DND-41 (cell line): Measurements from ENCODE around the gene HPDL.

Experiments
- ATAC-seq: fragments of 200-7000 bp; cut with Tn5 transposase; 3 replicates; pipeline ENCODE4 v1.9.1; 2021; ENCODE audit warnings: low read depth; ENCODE audit not compliant: insufficient read depth
- DNase-seq: peaks from one replicate; pipeline ENCODE4 v3.0.0-alpha.2; 2020
- H2AFZ ChIP-seq: 2 replicates; pipeline ENCODE4 v1.6.0; 2012; ENCODE audit warnings: low read depth, low read length
- H3K27ac ChIP-seq: 2 replicates; pipeline ENCODE4 v1.5.1; 2012; ENCODE audit warnings: low read length, inconsistent platforms
- H3K27me3 ChIP-seq: fragments of 200-600 bp; sonication (generic); 2 replicates; pipeline ENCODE4 v1.6.0; 2012; ENCODE audit warnings: low read length, mild to moderate bottlenecking, inconsistent platforms; ENCODE audit not compliant: insufficient read depth, poor library complexity
- H3K36me3 ChIP-seq: 2 replicates; pipeline ENCODE4 v1.5.1; 2012; ENCODE audit warnings: low read length, inconsistent platforms; ENCODE audit not compliant: insufficient read depth
- H3K4me1 ChIP-seq: 2 replicates; pipeline ENCODE4 v1.5.1; 2012; ENCODE audit warnings: mild to moderate bottlenecking, low read length; ENCODE audit not compliant: insufficient read depth
- H3K4me2 ChIP-seq: 2 replicates; pipeline ENCODE4 v1.6.0; 2012; ENCODE audit warnings: mild to moderate bottlenecking, moderate library complexity, low read length, inconsistent platforms; ENCODE audit not compliant: insufficient read depth
- H3K4me3 ChIP-seq, 2 experiments: fragments of 200-600 bp in 1 of 2; shearing (Covaris generic) in 1 of 2; 2 replicates each; pipeline ENCODE4 v1.5.1; 2012 to 2016; ENCODE audit warnings: inconsistent platforms in 2 of 2, low read length in 2 of 2, mild to moderate bottlenecking in 2 of 2, low read depth in 1 of 2, moderate library complexity in 1 of 2
- H3K79me2 ChIP-seq: 2 replicates; pipeline ENCODE4 v1.6.0; 2012; ENCODE audit warnings: low read length, inconsistent platforms; ENCODE audit not compliant: insufficient read depth
- H3K9ac ChIP-seq: 2 replicates; pipeline ENCODE4 v1.6.0; 2012; ENCODE audit warnings: low read depth, mild to moderate bottlenecking, inconsistent platforms, low read length, moderate library complexity
- H3K9me3 ChIP-seq: 2 replicates; pipeline ENCODE4 v1.5.1; 2012; ENCODE audit warnings: low read length, moderate library complexity, mild to moderate bottlenecking, inconsistent platforms; ENCODE audit not compliant: insufficient read depth, severe bottlenecking
- H4K20me1 ChIP-seq: 2 replicates; pipeline ENCODE4 v1.6.0; 2012; ENCODE audit warnings: low read length; ENCODE audit not compliant: insufficient read depth
- EZH2 ChIP-seq: IDR thresholded peaks from 3 replicates; pipeline ENCODE4 v1.6.1; 2012; ENCODE audit warnings: borderline replicate concordance, low read depth, mild to moderate bottlenecking, moderate library complexity, low read length, inconsistent platforms; ENCODE audit not compliant: severe bottlenecking
- TF ChIP-seq, protein P1 (sequence below): IDR thresholded peaks from 2 replicates; pipeline ENCODE4 v1.5.1; 2012; ENCODE audit warnings: borderline replicate concordance, low read length, moderate library complexity, mild to moderate bottlenecking; ENCODE audit not compliant: poor library complexity, severe bottlenecking; ENCODE audit errors: extremely low read depth

HPDL gene

DNA sequence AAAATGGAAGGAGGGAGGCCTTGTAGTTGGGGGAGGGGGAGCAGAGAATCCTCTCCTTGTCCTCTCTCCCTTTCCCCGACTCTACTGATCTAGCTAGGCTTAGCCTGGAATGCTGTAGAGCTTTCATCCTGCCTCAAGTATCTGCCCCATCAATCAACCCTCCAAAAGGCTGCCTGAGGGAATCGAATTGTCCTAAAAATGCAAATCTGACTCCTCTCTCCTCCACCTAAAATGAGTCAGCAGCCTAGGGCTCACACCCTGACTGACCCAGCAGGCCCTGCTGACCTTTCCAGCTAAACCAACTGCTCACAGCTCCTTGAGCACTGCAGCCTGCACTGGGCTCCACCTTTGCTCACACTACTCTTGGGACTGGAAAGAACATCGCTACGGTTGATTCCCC, 2.8 kb downstream of the HPDL start:
- Histone ChIP-seq H3K4me3 (no peak overlapping the region), H3K9me3 (no peaks in the 10 kb centered on the region), H3K4me2 (no peak overlapping the region), H3K27me3 (no peaks in the 10 kb centered on the region), H2AFZ (no peak overlapping the region), H3K27ac (no peak overlapping the region), H3K36me3 (peaks cover 47% of the 10 kb centered on the region), H3K79me2 (peaks cover 6% of the 10 kb centered on the region; the same call in 1 of the 2 replicates), H3K9ac (no peak overlapping the region), H3K4me1 (peaks cover 29% of the 10 kb centered on the region), H4K20me1 (no peaks in the 10 kb centered on the region)
- DNase-seq (no peak), ATAC-seq (no peak)
- no peak for TF ChIP-seq EZH2
- TF ChIP-seq, protein P1, sequence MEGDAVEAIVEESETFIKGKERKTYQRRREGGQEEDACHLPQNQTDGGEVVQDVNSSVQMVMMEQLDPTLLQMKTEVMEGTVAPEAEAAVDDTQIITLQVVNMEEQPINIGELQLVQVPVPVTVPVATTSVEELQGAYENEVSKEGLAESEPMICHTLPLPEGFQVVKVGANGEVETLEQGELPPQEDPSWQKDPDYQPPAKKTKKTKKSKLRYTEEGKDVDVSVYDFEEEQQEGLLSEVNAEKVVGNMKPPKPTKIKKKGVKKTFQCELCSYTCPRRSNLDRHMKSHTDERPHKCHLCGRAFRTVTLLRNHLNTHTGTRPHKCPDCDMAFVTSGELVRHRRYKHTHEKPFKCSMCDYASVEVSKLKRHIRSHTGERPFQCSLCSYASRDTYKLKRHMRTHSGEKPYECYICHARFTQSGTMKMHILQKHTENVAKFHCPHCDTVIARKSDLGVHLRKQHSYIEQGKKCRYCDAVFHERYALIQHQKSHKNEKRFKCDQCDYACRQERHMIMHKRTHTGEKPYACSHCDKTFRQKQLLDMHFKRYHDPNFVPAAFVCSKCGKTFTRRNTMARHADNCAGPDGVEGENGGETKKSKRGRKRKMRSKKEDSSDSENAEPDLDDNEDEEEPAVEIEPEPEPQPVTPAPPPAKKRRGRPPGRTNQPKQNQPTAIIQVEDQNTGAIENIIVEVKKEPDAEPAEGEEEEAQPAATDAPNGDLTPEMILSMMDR: no peak

DNA sequence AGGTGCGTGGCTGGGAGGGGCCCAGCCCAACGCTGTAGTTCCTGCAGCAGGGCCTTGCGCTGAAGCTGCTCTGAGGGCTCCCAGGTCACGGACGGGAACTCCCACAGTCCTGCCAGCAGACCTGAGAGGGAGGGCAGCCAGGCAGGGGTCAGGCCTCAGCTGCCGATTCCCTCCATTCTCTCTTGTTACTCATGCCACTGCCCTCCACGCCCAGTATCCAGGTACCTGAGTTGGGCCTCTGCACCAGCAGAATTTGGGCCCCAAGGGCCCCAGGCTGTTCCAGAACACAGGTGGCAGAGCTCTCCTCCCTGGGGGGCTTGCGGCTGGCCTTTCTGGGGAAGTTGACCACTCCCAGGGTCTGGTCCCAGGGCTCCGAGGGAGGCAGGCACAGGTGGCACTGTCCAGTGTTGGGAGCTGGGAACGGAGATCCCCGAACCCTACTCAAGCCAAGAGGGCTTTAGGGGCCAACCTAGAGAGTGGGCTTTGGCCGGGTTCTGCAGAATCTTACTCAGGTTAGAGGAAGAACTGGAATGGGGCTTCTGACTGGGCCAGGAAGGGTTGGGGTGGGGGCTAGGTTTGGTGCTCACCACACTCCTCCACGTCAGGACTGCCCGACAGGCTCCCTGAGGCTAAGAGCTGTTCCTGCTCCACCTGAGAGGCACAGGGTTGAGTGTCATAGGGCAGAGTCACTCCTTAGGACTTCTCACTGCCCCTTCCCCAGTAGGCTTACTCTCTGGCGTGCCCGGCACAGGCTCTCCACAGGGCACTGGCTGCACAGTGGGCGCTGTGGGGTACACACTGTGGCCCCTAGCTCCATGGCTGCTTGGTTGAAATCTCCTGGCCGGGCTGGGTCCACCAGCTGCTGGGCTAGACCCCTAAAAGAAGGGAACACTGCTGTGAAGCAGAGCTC, 5.0 kb downstream of the HPDL start:
- Histone ChIP-seq H2AFZ (no peak overlapping the region), H4K20me1 (no peaks in the 10 kb centered on the region), H3K9ac (no peak overlapping the region), H3K4me3 (no peak overlapping the region), H3K36me3 (peaks cover 47% of the 10 kb centered on the region), H3K4me2 (no peak overlapping the region), H3K27ac (no peak overlapping the region), H3K4me1 (peaks cover 22% of the 10 kb centered on the region), H3K27me3 (no peaks in the 10 kb centered on the region), H3K9me3 (no peaks in the 10 kb centered on the region), H3K79me2 (peaks cover 6% of the 10 kb centered on the region; the same call in 1 of the 2 replicates)
- TF ChIP-seq, protein P1: no peak
- TF ChIP-seq EZH2: no peak
- DNase-seq (no peak), ATAC-seq (no peak)

DNA sequence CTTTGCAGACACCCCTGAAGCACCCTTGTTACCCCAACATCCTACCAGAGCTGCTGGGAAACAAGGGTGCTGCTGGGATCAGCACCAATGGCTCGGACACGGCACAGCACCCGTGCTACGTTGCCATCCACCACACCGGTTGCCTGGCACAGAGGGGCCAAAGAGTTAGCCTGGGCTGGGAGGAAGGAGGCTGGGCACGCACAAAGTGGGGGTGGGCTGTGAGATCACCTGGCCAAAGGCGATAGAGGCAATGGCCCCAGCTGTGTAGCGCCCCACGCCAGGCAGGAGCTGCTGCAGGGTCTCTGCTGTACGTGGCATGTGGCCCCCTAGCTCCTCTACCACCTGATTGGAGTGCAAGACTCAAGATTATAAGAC, 5.6 kb downstream of the HPDL start:
- no peak overlapping the region for H3K4me2 ChIP-seq
- H3K9me3 ChIP-seq: no peaks in the 10 kb centered on the region
- ATAC-seq (no peak), DNase-seq (no peak)
- TF ChIP-seq, protein P1: no peak
- H3K9ac ChIP-seq: no peak overlapping the region
- 0 out of 2 replicates have a peak, but pooled peaks cover under 1% of the 10 kb centered on the region for H3K79me2 ChIP-seq
- no peak overlapping the region for H3K4me3 ChIP-seq
- H2AFZ ChIP-seq: no peak overlapping the region
- no peaks in the 10 kb centered on the region for H4K20me1 ChIP-seq
- H3K27me3 ChIP-seq: no peaks in the 10 kb centered on the region
- peaks cover 47% of the 10 kb centered on the region for H3K36me3 ChIP-seq
- no peak overlapping the region for H3K27ac ChIP-seq
- H3K4me1 ChIP-seq: peaks cover 15% of the 10 kb centered on the region
